ENCODE data around the gene ATP6V1D.

ATP6V1D gene

GRCh38 chr14:67385120-67385519 is 25.5 kb upstream of the ATP6V1D start:
- Histone ChIP-seq H3K27me3 (ENCODE audit: insufficient read depth, low read length) (no peaks in the 10 kb centered on the region), H3K79me1 (ENCODE audit: low read length) (no peaks in the 10 kb centered on the region), H3K4ac (ENCODE audit: low read depth, low read length) (no peak overlapping the region), H2AK5ac (ENCODE audit: low read length) (no peak overlapping the region), H4K12ac (ENCODE audit: low read depth, low read length) (no peak overlapping the region), H3K4me1 (ENCODE audit: control insufficient read depth in 1 of 2, insufficient read depth in 2 of 2, low read length in 2 of 2) (no peaks in the 10 kb centered on the region), H4K91ac (ENCODE audit: low read depth, low read length) (no peak overlapping the region), H3K23ac (ENCODE audit: low read length) (no peak overlapping the region), H2BK120ac (ENCODE audit: insufficient read depth, low read length, poor library complexity) (no peak overlapping the region), H3K36me3 (ENCODE audit: control insufficient read depth in 1 of 2, insufficient read depth in 2 of 2, low read length in 2 of 2) (peaks cover 3 to 15% of the 10 kb centered on the region in 2 experiments), H4K8ac (ENCODE audit: low read depth, low read length) (no peak overlapping the region), H3K4me3 (ENCODE audit: low read depth, low read length) (no peak overlapping the region), H2AFZ (ENCODE audit: insufficient read depth, low read length, poor library complexity) (no peak overlapping the region), H3K9me3 (ENCODE audit: insufficient read depth, low read depth, low read length) (no peaks in the 10 kb centered on the region), H3K14ac (ENCODE audit: low read length) (no peak overlapping the region), H3K18ac (ENCODE audit: low read length) (no peak overlapping the region), H3K79me2 (ENCODE audit: control insufficient read depth, insufficient read depth, low read length, poor library complexity) (no peaks in the 10 kb centered on the region), H2BK5ac (ENCODE audit: low read depth, low read length, poor library complexity) (no peak overlapping the region), H2BK12ac (ENCODE audit: low read length) (no peak overlapping the region), H3K9ac (ENCODE audit: low read length) (no peak overlapping the region), H3K27ac (ENCODE audit: low read depth, low read length) (no peak overlapping the region), H3K4me2 (ENCODE audit: low read length) (no peak overlapping the region)
- DNase-seq, result no peak
- no CpG with 5 or more reads among the region's 2 CpGs for WGBS (ENCODE audit: extremely low coverage, insufficient coverage, insufficient read length)

DNA sequence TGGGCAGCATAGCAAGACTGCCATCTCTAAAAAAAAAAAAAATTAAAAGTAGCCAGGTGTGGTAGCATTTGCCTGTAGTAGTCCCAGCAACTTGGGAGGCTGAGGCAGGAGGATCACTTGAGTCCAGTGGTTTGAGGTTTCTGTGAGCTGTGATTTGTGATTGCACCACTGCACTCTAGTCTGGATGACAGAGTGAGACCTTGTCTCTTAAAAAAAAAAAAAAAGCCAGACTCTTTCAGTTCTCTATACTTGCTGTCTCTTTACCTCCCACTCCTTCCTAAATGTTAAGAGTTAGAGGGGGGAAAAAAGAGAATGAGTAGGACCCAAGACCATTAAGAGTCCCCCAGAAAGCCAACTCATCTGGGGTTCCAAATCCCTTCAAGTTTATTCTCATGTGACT is 18.3 kb upstream of the ATP6V1D start:
- no peak overlapping the region for H3K4ac ChIP-seq (ENCODE audit: low read depth, low read length)
- H3K18ac ChIP-seq (ENCODE audit: low read length), result no peak overlapping the region
- no peak overlapping the region for H3K9ac ChIP-seq (ENCODE audit: low read length)
- DNase-seq, result no peak
- no peak overlapping the region for H3K23ac ChIP-seq (ENCODE audit: low read length)
- no peaks in the 10 kb centered on the region for H3K79me2 ChIP-seq (ENCODE audit: control insufficient read depth, insufficient read depth, low read length, poor library complexity)
- no peak overlapping the region for H2BK5ac ChIP-seq (ENCODE audit: low read depth, low read length, poor library complexity)
- no peak overlapping the region for H2AK5ac ChIP-seq (ENCODE audit: low read length)
- H4K8ac ChIP-seq (ENCODE audit: low read depth, low read length), result no peak overlapping the region
- no peak overlapping the region for H2BK12ac ChIP-seq (ENCODE audit: low read length)
- peaks cover 9 to 26% of the 10 kb centered on the region in 2 experiments for H3K36me3 ChIP-seq (ENCODE audit: control insufficient read depth in 1 of 2, insufficient read depth in 2 of 2, low read length in 2 of 2)
- no peak overlapping the region for H2BK120ac ChIP-seq (ENCODE audit: insufficient read depth, low read length, poor library complexity)
- no peaks in the 10 kb centered on the region for H3K27me3 ChIP-seq (ENCODE audit: insufficient read depth, low read length)
- no peaks in the 10 kb centered on the region for H3K79me1 ChIP-seq (ENCODE audit: low read length)
- no peak overlapping the region for H3K4me3 ChIP-seq (ENCODE audit: low read depth, low read length)
- H3K4me1 ChIP-seq (ENCODE audit: control insufficient read depth in 1 of 2, insufficient read depth in 2 of 2, low read length in 2 of 2), result no peaks in the 10 kb centered on the region
- H2AFZ ChIP-seq (ENCODE audit: insufficient read depth, low read length, poor library complexity), result no peak overlapping the region
- H3K14ac ChIP-seq (ENCODE audit: low read length), result no peak overlapping the region
- no peak overlapping the region for H4K91ac ChIP-seq (ENCODE audit: low read depth, low read length)
- H3K9me3 ChIP-seq (ENCODE audit: insufficient read depth, low read depth, low read length), result no peaks in the 10 kb centered on the region
- H3K4me2 ChIP-seq (ENCODE audit: low read length), result no peak overlapping the region
- no peak overlapping the region for H4K12ac ChIP-seq (ENCODE audit: low read depth, low read length)
- H3K27ac ChIP-seq (ENCODE audit: low read depth, low read length), result no peak overlapping the region

- Histone ChIP-seq H3K36me3 (ENCODE audit: control insufficient read depth in 1 of 2, insufficient read depth in 2 of 2, low read length in 2 of 2) (peaks cover 15 to 26% of the 10 kb centered on the region in 2 experiments), H2BK120ac (ENCODE audit: insufficient read depth, low read length, poor library complexity) (no peak overlapping the region), H3K9me3 (ENCODE audit: insufficient read depth, low read depth, low read length) (no peaks in the 10 kb centered on the region), H3K4me2 (ENCODE audit: low read length) (no peak overlapping the region), H3K79me1 (ENCODE audit: low read length) (no peaks in the 10 kb centered on the region), H3K18ac (ENCODE audit: low read length) (no peak overlapping the region), H3K27me3 (ENCODE audit: insufficient read depth, low read length) (no peaks in the 10 kb centered on the region), H3K4ac (ENCODE audit: low read depth, low read length) (no peak overlapping the region), H3K14ac (ENCODE audit: low read length) (no peak overlapping the region), H3K27ac (ENCODE audit: low read depth, low read length) (no peak overlapping the region), H2AK5ac (ENCODE audit: low read length) (no peak overlapping the region), H4K12ac (ENCODE audit: low read depth, low read length) (no peak overlapping the region), H4K91ac (ENCODE audit: low read depth, low read length) (no peak overlapping the region), H3K9ac (ENCODE audit: low read length) (no peak overlapping the region), H2AFZ (ENCODE audit: insufficient read depth, low read length, poor library complexity) (no peak overlapping the region), H2BK12ac (ENCODE audit: low read length) (no peak overlapping the region), H4K8ac (ENCODE audit: low read depth, low read length) (no peak overlapping the region), H3K4me3 (ENCODE audit: low read depth, low read length) (no peak overlapping the region), H3K23ac (ENCODE audit: low read length) (no peak overlapping the region), H3K4me1 (ENCODE audit: control insufficient read depth in 1 of 2, insufficient read depth in 2 of 2, low read length in 2 of 2) (no peaks in the 10 kb centered on the region), H3K79me2 (ENCODE audit: control insufficient read depth, insufficient read depth, low read length, poor library complexity) (no peaks in the 10 kb centered on the region), H2BK5ac (ENCODE audit: low read depth, low read length, poor library complexity) (no peak overlapping the region)
- DNase-seq, result no peak
- WGBS (ENCODE audit: extremely low coverage, insufficient coverage, insufficient read length), result no CpG with 5 or more reads among the region's 2 CpGs
Observed at GRCh38 chr14:67373347-67373746, 13.7 kb upstream of the ATP6V1D start.

DNA sequence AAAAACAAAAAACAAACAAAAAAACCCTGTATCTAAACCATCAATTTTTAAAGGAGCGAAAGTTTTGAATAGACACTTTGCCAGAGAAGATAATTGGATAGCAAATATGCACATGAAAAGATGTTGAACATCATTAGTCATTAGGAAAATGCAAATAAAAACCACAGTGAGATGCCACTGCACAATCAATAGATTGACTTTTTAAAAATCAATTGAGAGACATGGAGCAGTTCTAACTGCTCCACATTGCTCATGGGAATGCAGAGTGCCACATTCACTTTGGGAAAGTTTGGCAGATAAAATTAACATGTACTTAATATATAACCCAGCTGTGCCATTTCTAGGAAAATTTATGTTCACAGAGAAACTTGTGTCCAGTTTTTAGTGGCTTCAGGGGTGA is 13.2 kb upstream of the ATP6V1D start:
- no peaks in the 10 kb centered on the region for H3K27me3 ChIP-seq (ENCODE audit: insufficient read depth, low read length)
- H3K18ac ChIP-seq (ENCODE audit: low read length), result no peak overlapping the region
- H3K4ac ChIP-seq (ENCODE audit: low read depth, low read length), result no peak overlapping the region
- H4K8ac ChIP-seq (ENCODE audit: low read depth, low read length), result no peak overlapping the region
- H2BK12ac ChIP-seq (ENCODE audit: low read length), result no peak overlapping the region
- H3K14ac ChIP-seq (ENCODE audit: low read length), result no peak overlapping the region
- WGBS (ENCODE audit: extremely low coverage, insufficient coverage, insufficient read length), result no CpG with 5 or more reads among the region's 1 CpG
- H3K36me3 ChIP-seq (ENCODE audit: control insufficient read depth in 1 of 2, insufficient read depth in 2 of 2, low read length in 2 of 2), result peaks cover 18 to 30% of the 10 kb centered on the region in 2 experiments
- no peak overlapping the region for H2AK5ac ChIP-seq (ENCODE audit: low read length)
- no peaks in the 10 kb centered on the region for H3K79me1 ChIP-seq (ENCODE audit: low read length)
- no peak overlapping the region for H3K4me3 ChIP-seq (ENCODE audit: low read depth, low read length)
- no peak overlapping the region for H4K91ac ChIP-seq (ENCODE audit: low read depth, low read length)
- no peak overlapping the region for H3K4me2 ChIP-seq (ENCODE audit: low read length)
- H3K23ac ChIP-seq (ENCODE audit: low read length), result no peak overlapping the region
- no peak overlapping the region for H3K27ac ChIP-seq (ENCODE audit: low read depth, low read length)
- H2BK5ac ChIP-seq (ENCODE audit: low read depth, low read length, poor library complexity), result no peak overlapping the region
- no peak overlapping the region for H2BK120ac ChIP-seq (ENCODE audit: insufficient read depth, low read length, poor library complexity)
- no peaks in the 10 kb centered on the region for H3K9me3 ChIP-seq (ENCODE audit: insufficient read depth, low read depth, low read length)
- no peak overlapping the region for H4K12ac ChIP-seq (ENCODE audit: low read depth, low read length)
- H2AFZ ChIP-seq (ENCODE audit: insufficient read depth, low read length, poor library complexity), result no peak overlapping the region
- no peaks in the 10 kb centered on the region for H3K4me1 ChIP-seq (ENCODE audit: control insufficient read depth in 1 of 2, insufficient read depth in 2 of 2, low read length in 2 of 2)
- no peaks in the 10 kb centered on the region for H3K79me2 ChIP-seq (ENCODE audit: control insufficient read depth, insufficient read depth, low read length, poor library complexity)
- DNase-seq, result no peak
- H3K9ac ChIP-seq (ENCODE audit: low read length), result no peak overlapping the region

All from trophoblast cell (in vitro differentiated cells and primary cell).